GM23338 (cell line): Measurements from ENCODE around the gene TPO.

Source experiments
- EZH2 ChIP-seq: fragments of 200-600 bp; sonication (generic); IDR thresholded peaks from one replicate; pipeline ENCODE4 v1.8.0; 2017; ENCODE audit warnings: antibody characterized with exemption, mild to moderate bottlenecking, low read depth; ENCODE audit not compliant: unreplicated experiment
- EZH2phosphoT487 ChIP-seq: fragments of 200-600 bp; sonication (generic); IDR thresholded peaks from one replicate; pipeline ENCODE4 v1.8.1; 2018; ENCODE audit warnings: antibody characterized with exemption; ENCODE audit not compliant: unreplicated experiment
- POLR2AphosphoS5 ChIP-seq: IDR thresholded peaks from 2 replicates; pipeline ENCODE4 v1.6.1; 2016; ENCODE audit warnings: antibody characterized with exemption, low read depth
- REST ChIP-seq: IDR thresholded peaks from one replicate; pipeline ENCODE4 v1.6.1; 2018; ENCODE audit warnings: antibody characterized with exemption; ENCODE audit not compliant: unreplicated experiment
- STAT1 ChIP-seq: IDR thresholded peaks from one replicate; pipeline ENCODE4 v1.6.1; 2016; ENCODE audit warnings: antibody characterized with exemption; ENCODE audit not compliant: unreplicated experiment
- ZNF331 ChIP-seq: fragments of 250-450 bp; sonication (Bioruptor Pico); IDR thresholded peaks from 2 replicates; pipeline ENCODE4 v1.5.0; 2020; ENCODE audit warnings: low read depth, mild to moderate bottlenecking, moderate library complexity
- TF ChIP-seq, protein P1 (sequence below), 2 experiments: fragments of 200-600 bp in 1 of 2; sonication (generic) in 1 of 2; conservative IDR thresholded peaks; 2 replicates each; pipeline versions ENCODE4 v1.5.1 to v1.6.1; 2016 to 2017; ENCODE audit warnings: antibody characterized with exemption in 2 of 2, low read depth in 2 of 2, mild to moderate bottlenecking in 2 of 2, moderate library complexity in 1 of 2

- TF ChIP-seq, protein P1, sequence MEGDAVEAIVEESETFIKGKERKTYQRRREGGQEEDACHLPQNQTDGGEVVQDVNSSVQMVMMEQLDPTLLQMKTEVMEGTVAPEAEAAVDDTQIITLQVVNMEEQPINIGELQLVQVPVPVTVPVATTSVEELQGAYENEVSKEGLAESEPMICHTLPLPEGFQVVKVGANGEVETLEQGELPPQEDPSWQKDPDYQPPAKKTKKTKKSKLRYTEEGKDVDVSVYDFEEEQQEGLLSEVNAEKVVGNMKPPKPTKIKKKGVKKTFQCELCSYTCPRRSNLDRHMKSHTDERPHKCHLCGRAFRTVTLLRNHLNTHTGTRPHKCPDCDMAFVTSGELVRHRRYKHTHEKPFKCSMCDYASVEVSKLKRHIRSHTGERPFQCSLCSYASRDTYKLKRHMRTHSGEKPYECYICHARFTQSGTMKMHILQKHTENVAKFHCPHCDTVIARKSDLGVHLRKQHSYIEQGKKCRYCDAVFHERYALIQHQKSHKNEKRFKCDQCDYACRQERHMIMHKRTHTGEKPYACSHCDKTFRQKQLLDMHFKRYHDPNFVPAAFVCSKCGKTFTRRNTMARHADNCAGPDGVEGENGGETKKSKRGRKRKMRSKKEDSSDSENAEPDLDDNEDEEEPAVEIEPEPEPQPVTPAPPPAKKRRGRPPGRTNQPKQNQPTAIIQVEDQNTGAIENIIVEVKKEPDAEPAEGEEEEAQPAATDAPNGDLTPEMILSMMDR (conservative IDR thresholded peaks at IDR 0.05; ENCODE audit: low read depth in 2 of 2) = no peak
- no peak for TF ChIP-seq STAT1
- no peak for TF ChIP-seq REST
- TF ChIP-seq ZNF331 (CRISPR knock-in tag) = no peak
- TF ChIP-seq POLR2AphosphoS5 = no peak
- no peak for TF ChIP-seq EZH2phosphoT487
- no peak for TF ChIP-seq EZH2
These were observed 156.7 kb downstream of the TPO start for GRCh38 chr2:1569879-1570450.
